SK-N-SH (cell line): ENCODE measurements around the gene MYH15.

ENCODE experiments used
- GATA2 ChIP-seq: sonication (generic); formaldehyde crosslinking; IDR thresholded peaks from 2 replicates; pipeline ENCODE4 v1.5.0; 2020; ENCODE audit warnings: mild to moderate bottlenecking, missing genetic modification reagents
- JUND ChIP-seq: IDR thresholded peaks from 2 replicates; pipeline ENCODE4 v1.4.0; 2012
- MEF2A ChIP-seq: IDR thresholded peaks from 2 replicates; pipeline ENCODE4 v1.4.0; 2012; ENCODE audit warnings: low read depth, borderline replicate concordance
- TF ChIP-seq, protein P1 (sequence below): fragments of 200-600 bp; sonication (generic); IDR thresholded peaks from 2 replicates; pipeline ENCODE4 v1.6.1; 2017; ENCODE audit warnings: antibody characterized with exemption, mild to moderate bottlenecking, moderate library complexity

DNA sequence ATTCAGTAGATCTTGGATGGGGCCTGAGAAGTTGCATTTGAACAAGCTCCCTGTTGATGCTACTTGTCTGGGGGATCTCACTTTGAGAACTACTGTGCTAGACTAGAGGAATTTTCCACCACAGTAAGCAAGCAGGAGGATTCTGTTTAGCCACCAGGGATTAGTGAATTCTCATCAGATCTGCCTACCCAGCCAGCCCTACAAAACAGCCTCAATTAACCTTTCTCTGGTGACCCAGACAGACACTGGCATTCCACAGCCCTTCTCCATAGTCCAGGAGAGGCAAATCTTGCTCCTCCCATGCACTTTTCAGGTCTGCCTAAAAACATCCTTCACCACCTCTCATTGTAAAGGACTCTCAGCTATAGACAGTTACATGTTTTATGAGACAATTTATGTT is 16.7 kb upstream of the MYH15 start:
- TF ChIP-seq, protein P1, sequence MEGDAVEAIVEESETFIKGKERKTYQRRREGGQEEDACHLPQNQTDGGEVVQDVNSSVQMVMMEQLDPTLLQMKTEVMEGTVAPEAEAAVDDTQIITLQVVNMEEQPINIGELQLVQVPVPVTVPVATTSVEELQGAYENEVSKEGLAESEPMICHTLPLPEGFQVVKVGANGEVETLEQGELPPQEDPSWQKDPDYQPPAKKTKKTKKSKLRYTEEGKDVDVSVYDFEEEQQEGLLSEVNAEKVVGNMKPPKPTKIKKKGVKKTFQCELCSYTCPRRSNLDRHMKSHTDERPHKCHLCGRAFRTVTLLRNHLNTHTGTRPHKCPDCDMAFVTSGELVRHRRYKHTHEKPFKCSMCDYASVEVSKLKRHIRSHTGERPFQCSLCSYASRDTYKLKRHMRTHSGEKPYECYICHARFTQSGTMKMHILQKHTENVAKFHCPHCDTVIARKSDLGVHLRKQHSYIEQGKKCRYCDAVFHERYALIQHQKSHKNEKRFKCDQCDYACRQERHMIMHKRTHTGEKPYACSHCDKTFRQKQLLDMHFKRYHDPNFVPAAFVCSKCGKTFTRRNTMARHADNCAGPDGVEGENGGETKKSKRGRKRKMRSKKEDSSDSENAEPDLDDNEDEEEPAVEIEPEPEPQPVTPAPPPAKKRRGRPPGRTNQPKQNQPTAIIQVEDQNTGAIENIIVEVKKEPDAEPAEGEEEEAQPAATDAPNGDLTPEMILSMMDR = no peak
- TF ChIP-seq JUND = no peak
- TF ChIP-seq GATA2 (CRISPR knock-in tag) = no peak
- TF ChIP-seq MEF2A = no peak
